NCI-H82 (cell line): ENCODE measurements around the gene RAPSN.

Experiments used
- DNase-seq: peaks from one replicate; lab custom pipeline; 2025; lab: John Stamatoyannopoulos, UW

Gene RAPSN

DNA sequence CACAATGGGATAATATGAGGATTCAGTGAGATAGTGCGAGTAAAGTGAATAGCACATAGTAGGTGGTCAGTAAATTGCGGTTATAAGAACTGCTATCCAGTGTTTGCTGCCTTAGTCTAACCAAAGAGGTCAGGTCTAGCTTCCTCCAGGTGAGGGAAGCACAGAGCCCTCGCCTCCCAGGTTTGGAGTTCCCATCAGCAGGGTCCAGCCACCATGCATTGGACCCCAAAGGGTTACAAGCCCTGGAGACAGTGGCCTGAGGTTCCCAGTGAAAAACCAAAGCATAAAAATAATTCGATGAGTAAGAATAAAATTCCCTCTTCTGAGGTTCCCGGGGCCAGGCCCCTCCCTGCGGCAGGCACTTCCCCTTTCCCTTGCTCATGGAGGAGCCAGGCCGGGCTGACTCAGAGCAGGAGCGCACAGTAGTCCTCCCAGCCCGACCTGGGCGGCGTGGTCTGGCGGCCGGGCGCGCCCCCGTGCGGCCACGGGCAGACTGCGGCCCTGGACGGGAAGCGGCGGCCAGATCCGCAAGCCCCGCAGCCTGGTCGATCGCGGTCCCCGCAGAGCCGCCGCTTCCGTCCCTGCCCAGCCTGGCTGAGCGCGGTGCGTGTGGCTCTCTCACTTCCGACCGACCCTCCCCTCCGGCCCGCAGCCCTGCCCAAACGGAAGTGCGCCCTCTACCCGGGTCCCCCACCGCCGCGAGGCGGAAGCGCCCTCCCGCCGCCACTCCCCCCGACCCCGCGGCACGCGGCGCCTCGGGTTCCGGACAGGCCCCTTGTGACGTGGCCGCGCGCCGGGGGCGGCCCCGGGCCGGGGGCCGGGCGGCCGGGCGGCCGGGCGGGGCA, 41.0 kb downstream of the RAPSN start, which contains the start of gene SLC39A13:
TSS of gene SLC39A13 (plus strand) at position 845 of the 845 bp plus-strand sequence. CDS start 1,505 bp downstream, outside the sequence.
- peak; percentile 92 for DNase-seq

DNA sequence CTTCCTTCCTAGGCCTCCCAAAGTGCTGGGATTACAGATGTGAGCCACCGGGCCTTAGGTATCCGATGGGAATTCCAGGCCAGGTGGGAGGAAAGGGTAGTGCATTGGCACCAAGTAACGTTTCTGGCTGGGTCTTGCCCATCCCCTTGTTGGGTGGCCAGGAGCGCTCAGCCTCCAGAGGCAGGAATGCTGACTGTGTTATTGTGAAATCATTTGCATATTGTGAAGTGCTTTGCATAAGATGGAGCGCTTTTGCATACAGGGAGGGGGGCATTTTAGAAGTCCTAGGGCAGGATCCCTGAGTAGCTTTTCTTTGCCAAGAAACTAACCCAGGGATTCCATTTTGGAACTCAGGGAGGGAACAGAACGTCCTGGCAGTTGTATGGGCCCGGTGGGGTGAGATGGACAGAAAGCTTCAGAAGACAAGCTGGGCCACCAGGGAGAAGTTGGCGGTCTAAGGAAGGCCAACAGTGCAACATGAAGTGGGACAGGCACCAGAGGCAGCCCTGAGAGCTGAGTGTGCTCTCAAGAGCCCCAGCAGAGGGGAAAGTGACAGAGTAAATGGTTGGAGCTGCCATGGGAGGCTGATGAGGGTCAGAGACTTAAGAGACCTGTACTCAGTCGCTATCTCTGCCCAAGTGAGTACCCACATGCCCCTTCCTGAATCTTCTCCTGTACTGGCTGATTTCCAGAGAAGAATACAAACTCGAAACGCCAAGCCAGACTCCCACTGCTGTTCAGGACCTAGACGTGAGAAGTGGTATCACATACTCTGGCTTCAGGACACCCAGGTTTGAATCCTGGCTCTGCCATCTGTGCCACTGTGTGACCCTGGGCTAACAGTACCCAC, 41.8 kb downstream of the RAPSN start:
- no peak for DNase-seq

- DNase-seq = peak; percentile 67
Measured at GRCh38 chr11:47403571-47403970, 45.4 kb downstream of the RAPSN start.

DNA sequence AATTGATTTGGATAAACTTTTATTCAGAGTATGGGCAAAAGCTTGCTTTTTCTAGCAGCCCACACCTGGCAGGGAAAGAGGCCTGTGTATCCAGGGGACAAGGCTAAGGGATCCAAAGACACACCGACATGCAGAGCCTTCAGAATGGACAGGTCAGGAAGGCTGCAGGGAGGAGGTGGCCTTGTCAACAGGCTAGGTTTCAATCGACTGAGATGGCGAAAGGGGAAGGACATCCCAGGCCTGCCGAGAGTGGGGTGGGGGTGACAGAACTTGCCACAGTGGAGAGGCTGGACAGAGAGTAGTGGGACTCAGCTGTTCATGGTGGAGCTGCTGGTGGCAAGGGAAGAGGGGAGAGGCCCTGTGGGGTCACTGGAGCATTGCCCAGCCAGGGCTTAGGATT, 45.8 kb downstream of the RAPSN start:
- DNase-seq = no peak

GRCh38 chr11:47400768-47401279, 48.1 kb downstream of the RAPSN start:
- no peak for DNase-seq

- DNase-seq = no peak
Measured at GRCh38 chr11:47399860-47400767, 48.8 kb downstream of the RAPSN start.

- no peak for DNase-seq
Measured at GRCh38 chr11:47398551-47398950, 50.4 kb downstream of the RAPSN start.

GRCh38 chr11:47398011-47398410, 50.9 kb downstream of the RAPSN start:
- no peak for DNase-seq

DNA sequence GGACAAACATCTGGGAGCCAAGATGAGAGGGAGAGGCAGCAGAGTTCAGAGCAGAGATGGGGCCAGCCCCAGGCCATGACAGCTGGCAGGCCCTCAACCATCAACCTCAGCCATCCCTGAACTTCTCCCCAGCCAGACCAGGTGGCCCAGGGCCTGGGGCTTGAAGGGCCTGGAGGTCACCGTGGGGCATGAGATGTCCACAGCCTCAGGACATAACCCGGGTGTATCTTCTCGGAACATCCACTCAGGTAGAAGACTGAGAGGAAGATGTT, 53.0 kb downstream of the RAPSN start:
- DNase-seq = no peak

DNA sequence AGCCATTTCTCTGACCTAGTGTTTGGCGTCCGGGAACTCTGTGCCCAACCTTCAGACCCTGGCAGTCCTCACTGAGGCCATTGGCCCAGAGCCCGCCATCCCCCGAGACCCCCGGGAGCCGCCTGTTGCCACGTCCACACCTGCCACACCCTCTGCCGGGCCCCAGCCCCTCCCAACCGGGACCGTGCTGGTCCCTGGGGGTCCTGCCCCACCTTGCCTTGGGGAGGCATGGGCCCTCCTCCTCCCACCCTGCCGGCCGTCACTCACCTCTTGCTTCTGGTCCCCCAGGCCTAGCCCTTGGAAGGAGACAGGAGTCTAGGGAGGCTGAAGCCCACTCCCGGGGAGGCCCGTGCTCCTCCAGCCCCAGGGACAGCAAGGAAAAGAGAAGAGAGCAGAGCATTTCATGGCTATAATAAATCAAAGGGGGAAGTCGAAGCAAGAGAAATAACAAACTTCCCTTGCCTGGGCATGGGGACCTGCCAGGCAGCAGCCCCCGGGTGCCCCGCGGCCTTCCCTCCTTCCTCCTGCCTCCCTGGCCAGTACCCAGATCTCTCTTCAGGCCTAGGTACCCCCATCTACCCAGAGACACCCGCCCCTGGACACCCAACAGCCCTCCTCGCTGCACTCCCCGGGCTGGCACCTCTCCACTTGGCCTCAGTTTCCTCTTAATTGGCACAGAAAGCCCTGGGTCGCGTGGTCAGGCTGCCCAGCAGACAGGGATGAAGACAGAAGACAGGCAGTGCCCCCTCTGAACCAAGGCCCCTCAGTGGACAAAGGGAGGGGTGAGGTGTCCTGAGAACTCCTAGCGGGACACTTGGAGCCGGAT, 53.5 kb downstream of the RAPSN start:
- no peak for DNase-seq

GRCh38 chr11:47394322-47395222, 54.4 kb downstream of the RAPSN start:
- DNase-seq = no peak

DNA sequence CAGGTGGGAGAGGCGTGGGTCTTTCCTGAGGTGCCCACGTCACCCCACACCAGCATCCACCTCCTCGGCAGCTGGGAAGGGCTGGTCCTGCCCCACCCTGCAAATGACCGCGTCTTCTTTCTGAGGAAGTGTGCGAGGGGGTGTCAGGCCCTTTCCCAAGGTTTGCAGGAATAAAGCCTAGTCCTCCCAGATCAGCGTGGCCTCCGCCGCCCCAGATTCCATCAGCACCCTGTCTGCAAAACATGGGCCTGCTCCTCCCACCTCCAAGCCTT, 55.0 kb downstream of the RAPSN start:
- DNase-seq = no peak

- no peak for DNase-seq
Measured at GRCh38 chr11:47393163-47394049, 55.5 kb downstream of the RAPSN start.

DNA sequence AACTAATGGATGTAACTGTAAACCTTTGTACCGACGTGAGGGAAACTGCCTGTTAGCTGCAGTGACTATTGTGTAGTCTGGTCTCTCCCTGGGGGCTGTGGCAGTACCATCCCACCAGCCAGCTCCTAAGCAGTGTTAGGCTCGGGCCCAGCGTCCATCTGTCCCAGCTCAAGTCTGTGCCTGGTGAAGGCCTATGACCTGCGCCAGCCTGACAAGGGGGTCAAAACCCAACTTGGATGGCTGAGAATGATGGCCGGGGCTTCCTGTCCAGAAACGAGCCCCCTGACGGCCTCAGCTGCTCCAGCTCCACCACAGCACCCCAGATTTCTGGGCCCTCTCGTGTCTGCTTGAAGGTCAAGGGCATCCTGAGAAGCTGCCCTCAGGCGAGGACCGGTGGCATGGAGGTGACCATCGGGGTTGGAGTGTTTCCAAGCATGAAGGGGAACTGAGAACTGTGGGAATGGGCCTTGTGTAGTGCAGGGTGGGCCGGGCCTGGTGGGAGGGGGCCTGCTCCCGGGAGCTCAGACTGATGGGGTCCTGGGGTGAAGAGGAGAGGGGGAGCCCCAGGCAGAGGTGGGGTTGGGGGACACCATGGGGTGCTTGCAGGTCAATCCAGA, 56.3 kb downstream of the RAPSN start:
- DNase-seq = no peak

- no peak for DNase-seq
Measured at GRCh38 chr11:47391711-47392432, 57.1 kb downstream of the RAPSN start.

GRCh38 chr11:47391077-47391583, 57.8 kb downstream of the RAPSN start:
- no peak for DNase-seq

- DNase-seq = no peak
Measured at GRCh38 chr11:47390422-47390760, 58.5 kb downstream of the RAPSN start.
